ENCODE data around the gene CAPN8. TPM values are rescaled to one million over a fixed set of nuclear protein-coding genes. Genes with fewer than 3 reads are reported as not detected.

The CAPN8 gene
- polyA plus RNA-seq, 1 of the 3 experiments (the other 2 are of a cell fraction): not detected

DNA sequence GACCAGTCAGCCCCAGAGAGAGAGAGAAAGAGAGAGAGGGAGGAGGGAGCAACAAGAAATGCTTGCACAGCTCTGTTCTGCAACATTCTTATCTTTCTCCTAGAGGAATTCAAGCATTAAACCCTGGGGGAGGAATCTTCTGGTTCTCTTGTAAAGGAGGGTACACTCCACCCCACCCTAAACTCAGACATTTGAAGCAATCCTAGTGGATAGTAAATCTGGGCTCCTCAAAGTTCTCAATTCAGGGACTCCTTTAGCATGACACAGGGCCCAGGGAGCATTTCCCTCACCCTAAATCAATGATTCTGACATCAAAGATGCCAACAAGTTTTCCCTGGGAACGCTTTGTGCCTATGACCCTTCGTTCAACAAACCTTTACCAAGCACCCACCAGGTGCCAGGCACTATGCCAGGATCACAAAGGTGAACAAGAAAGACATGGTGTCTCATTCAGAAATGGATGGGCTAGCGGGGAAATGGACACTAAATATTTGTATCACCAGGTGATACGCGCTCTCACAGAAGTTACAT lies 35.0 kb upstream of the CAPN8 start:
- TF ChIP-seq YY1 (IDR thresholded peaks at IDR 0.05; ENCODE audit: low read depth) (no peak), SMC3 (IDR thresholded peaks at IDR 0.05; ENCODE audit: low read depth, low read length) (no peak), RXRA (IDR thresholded peaks at IDR 0.05; ENCODE audit: borderline replicate concordance, low read depth) (no peak), GABPA (IDR thresholded peaks at IDR 0.05; ENCODE audit: low read depth) (no peak)
- TF ChIP-seq, protein P1, sequence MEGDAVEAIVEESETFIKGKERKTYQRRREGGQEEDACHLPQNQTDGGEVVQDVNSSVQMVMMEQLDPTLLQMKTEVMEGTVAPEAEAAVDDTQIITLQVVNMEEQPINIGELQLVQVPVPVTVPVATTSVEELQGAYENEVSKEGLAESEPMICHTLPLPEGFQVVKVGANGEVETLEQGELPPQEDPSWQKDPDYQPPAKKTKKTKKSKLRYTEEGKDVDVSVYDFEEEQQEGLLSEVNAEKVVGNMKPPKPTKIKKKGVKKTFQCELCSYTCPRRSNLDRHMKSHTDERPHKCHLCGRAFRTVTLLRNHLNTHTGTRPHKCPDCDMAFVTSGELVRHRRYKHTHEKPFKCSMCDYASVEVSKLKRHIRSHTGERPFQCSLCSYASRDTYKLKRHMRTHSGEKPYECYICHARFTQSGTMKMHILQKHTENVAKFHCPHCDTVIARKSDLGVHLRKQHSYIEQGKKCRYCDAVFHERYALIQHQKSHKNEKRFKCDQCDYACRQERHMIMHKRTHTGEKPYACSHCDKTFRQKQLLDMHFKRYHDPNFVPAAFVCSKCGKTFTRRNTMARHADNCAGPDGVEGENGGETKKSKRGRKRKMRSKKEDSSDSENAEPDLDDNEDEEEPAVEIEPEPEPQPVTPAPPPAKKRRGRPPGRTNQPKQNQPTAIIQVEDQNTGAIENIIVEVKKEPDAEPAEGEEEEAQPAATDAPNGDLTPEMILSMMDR (IDR thresholded peaks at IDR 0.05): no peak
- TF ChIP-seq, protein P2, sequence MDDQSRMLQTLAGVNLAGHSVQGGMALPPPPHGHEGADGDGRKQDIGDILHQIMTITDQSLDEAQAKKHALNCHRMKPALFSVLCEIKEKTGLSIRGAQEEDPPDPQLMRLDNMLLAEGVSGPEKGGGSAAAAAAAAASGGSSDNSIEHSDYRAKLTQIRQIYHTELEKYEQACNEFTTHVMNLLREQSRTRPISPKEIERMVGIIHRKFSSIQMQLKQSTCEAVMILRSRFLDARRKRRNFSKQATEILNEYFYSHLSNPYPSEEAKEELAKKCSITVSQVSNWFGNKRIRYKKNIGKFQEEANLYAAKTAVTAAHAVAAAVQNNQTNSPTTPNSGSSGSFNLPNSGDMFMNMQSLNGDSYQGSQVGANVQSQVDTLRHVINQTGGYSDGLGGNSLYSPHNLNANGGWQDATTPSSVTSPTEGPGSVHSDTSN (IDR thresholded peaks at IDR 0.05): no peak
- peak overlapping the region; percentile 76; the same call in 1 of the 2 replicates for H2AFZ ChIP-seq (ENCODE audit: low read depth)
- no peaks in the 10 kb centered on the region for H3K36me3 ChIP-seq (replicated peaks in 1 of 2; ENCODE audit: control insufficient read depth in 1 of 2, insufficient read depth in 2 of 2, low read length in 1 of 2)
- no peak for DNase-seq
- POLR2A ChIA-PET: interaction anchor here (0.6 kb wide), 1 partner anchor 641 kb away, joined by 3 read pairs; no protein-coding TSS in a partner anchor
- CTCF ChIA-PET: interaction anchor here (1.2 to 3.0 kb wide), 3 partner anchors 12 to 350 kb away, joined by 3 to 18 read pairs (median 5); partner anchors contain the start of gene CAPN2
- H3K79me2 ChIP-seq (ENCODE audit: insufficient read depth): peaks cover 10% of the 10 kb centered on the region; the same call in 1 of the 2 replicates
- WGBS (ENCODE audit: low lambda C conversion rate): 58% methylated on average over 5 of the region's 5 CpGs
- H4K20me1 ChIP-seq (ENCODE audit: insufficient read depth): no peaks in the 10 kb centered on the region
- peak overlapping the region; percentile 71 for H3K9ac ChIP-seq
- H3K4me1 ChIP-seq (ENCODE audit: control insufficient read depth in 1 of 2, insufficient read depth in 2 of 2, low read depth in 1 of 2, low read length in 1 of 2): peaks cover 2 to 35% of the 10 kb centered on the region in 2 experiments; a peak in 3 of 4 replicates
- no peaks in the 10 kb centered on the region for H3K27me3 ChIP-seq (ENCODE audit: insufficient read depth)
- H3K9me2 ChIP-seq: no peaks in the 10 kb centered on the region
- no peaks in the 10 kb centered on the region for H3K9me3 ChIP-seq
- no peak overlapping the region for H3K4me3 ChIP-seq (ENCODE audit: low read depth in 2 of 2, low read length in 1 of 2)
- peak overlapping the region; percentile 75 for H3K4me2 ChIP-seq
- peaks cover 33% of the 10 kb centered on the region for H3F3A ChIP-seq (replicated peaks; ENCODE audit: insufficient read depth)
- H3K27ac ChIP-seq (ENCODE audit: low read depth in 2 of 2, low read length in 1 of 2): peak overlapping the region; percentile 17 to 97; a peak in 3 of 4 replicates

DNA sequence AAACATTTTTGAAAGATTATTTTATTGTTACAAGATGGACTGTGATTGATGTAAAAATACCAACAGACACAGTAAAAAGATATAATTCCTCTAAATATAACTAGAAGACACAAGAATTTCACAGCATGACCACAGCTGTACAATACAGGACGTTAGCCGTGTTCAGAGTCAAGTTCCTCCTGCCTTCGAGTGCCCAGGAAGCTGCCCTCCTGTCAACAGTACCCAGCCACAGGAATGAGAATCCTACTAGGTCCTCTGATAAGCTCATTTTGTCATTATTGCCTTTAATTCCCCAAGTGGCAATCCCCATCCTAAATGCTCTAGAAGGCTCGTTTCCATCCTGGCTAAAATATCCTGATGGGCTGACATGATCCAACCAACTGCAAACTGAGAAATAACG lies 30.4 kb upstream of the CAPN8 start:
- H3K4me3 ChIP-seq (ENCODE audit: low read depth in 2 of 2, low read length in 1 of 2): no peak overlapping the region
- no peak overlapping the region for H3K27ac ChIP-seq (ENCODE audit: low read depth in 2 of 2, low read length in 1 of 2)
- no peaks in the 10 kb centered on the region for H3K9me2 ChIP-seq
- CTCF ChIA-PET: interaction anchor here (0.6 to 4.7 kb wide), 15 partner anchors 9 to 566 kb away, joined by 3 to 44 read pairs (median 3); no protein-coding TSS in a partner anchor
- H3K4me1 ChIP-seq (ENCODE audit: control insufficient read depth in 1 of 2, insufficient read depth in 2 of 2, low read depth in 1 of 2, low read length in 1 of 2): peaks cover under 1 to 11% of the 10 kb centered on the region in 2 experiments; a peak in 3 of 4 replicates
- H3K27me3 ChIP-seq (ENCODE audit: insufficient read depth): no peaks in the 10 kb centered on the region
- H3K4me2 ChIP-seq: no peak overlapping the region
- no peak for DNase-seq
- no peaks in the 10 kb centered on the region for H3K36me3 ChIP-seq (replicated peaks in 1 of 2; ENCODE audit: control insufficient read depth in 1 of 2, insufficient read depth in 2 of 2, low read length in 1 of 2)
- no peaks in the 10 kb centered on the region for H4K20me1 ChIP-seq (ENCODE audit: insufficient read depth)
- H3K9ac ChIP-seq: no peak overlapping the region
- no peak overlapping the region for H2AFZ ChIP-seq (ENCODE audit: low read depth)
- H3K9me3 ChIP-seq: no peaks in the 10 kb centered on the region
- no peak for TF ChIP-seq NFIC (IDR thresholded peaks at IDR 0.05; ENCODE audit: borderline replicate concordance)
- no peak for TF ChIP-seq SMC3 (IDR thresholded peaks at IDR 0.05; ENCODE audit: low read depth, low read length)
- no peak for TF ChIP-seq MEF2A (IDR thresholded peaks at IDR 0.05; ENCODE audit: borderline replicate concordance, low read depth)
- TF ChIP-seq FOXJ3 (CRISPR knock-in tag; IDR thresholded peaks at IDR 0.05): no peak
- no peak for TF ChIP-seq RXRA (IDR thresholded peaks at IDR 0.05; ENCODE audit: borderline replicate concordance, low read depth)
- TF ChIP-seq, protein P1 (IDR thresholded peaks at IDR 0.05): no peak
- TF ChIP-seq RAD21 (IDR thresholded peaks at IDR 0.05; ENCODE audit: low read length): no peak
- no peak for TF ChIP-seq YY1 (IDR thresholded peaks at IDR 0.05; ENCODE audit: low read depth)
- no peak for TF ChIP-seq JUND (IDR thresholded peaks at IDR 0.05)
- TF ChIP-seq, protein P3, sequence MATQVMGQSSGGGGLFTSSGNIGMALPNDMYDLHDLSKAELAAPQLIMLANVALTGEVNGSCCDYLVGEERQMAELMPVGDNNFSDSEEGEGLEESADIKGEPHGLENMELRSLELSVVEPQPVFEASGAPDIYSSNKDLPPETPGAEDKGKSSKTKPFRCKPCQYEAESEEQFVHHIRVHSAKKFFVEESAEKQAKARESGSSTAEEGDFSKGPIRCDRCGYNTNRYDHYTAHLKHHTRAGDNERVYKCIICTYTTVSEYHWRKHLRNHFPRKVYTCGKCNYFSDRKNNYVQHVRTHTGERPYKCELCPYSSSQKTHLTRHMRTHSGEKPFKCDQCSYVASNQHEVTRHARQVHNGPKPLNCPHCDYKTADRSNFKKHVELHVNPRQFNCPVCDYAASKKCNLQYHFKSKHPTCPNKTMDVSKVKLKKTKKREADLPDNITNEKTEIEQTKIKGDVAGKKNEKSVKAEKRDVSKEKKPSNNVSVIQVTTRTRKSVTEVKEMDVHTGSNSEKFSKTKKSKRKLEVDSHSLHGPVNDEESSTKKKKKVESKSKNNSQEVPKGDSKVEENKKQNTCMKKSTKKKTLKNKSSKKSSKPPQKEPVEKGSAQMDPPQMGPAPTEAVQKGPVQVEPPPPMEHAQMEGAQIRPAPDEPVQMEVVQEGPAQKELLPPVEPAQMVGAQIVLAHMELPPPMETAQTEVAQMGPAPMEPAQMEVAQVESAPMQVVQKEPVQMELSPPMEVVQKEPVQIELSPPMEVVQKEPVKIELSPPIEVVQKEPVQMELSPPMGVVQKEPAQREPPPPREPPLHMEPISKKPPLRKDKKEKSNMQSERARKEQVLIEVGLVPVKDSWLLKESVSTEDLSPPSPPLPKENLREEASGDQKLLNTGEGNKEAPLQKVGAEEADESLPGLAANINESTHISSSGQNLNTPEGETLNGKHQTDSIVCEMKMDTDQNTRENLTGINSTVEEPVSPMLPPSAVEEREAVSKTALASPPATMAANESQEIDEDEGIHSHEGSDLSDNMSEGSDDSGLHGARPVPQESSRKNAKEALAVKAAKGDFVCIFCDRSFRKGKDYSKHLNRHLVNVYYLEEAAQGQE (IDR thresholded peaks at IDR 0.05; ENCODE audit: low read depth, low read length): no peak
- no peak for TF ChIP-seq TEAD4 (IDR thresholded peaks at IDR 0.05; ENCODE audit: borderline replicate concordance, insufficient read depth)
- TF ChIP-seq ELF1 (IDR thresholded peaks at IDR 0.05): no peak
- peaks cover 21% of the 10 kb centered on the region for H3F3A ChIP-seq (replicated peaks; ENCODE audit: insufficient read depth)
- POLR2A ChIA-PET: interaction anchor here (0.6 kb wide), 1 partner anchor 423 kb away, joined by 3 read pairs; no protein-coding TSS in a partner anchor
- WGBS (ENCODE audit: low lambda C conversion rate): 83% methylated on average over 5 of the region's 5 CpGs
- no peaks in the 10 kb centered on the region for H3K79me2 ChIP-seq (ENCODE audit: insufficient read depth)

Data from SK-N-SH (cell line).